Keratinocyte (primary cell): ENCODE data around the gene PHACTR2.

Experiments used
- CTCF ChIP-seq, 3 experiments: IDR thresholded peaks in 1 of 3; conservative IDR thresholded peaks in 1 of 3; optimal IDR thresholded peaks in 1 of 3; 2 replicates in 2 of 3; 3 replicates in 1 of 3; pipeline versions ENCODE3 to v1.5.1; 2011; ENCODE audit warnings: low read length in 3 of 3, mild to moderate bottlenecking in 3 of 3, moderate library complexity in 2 of 3, control low read depth in 1 of 3, inconsistent platforms in 1 of 3; ENCODE audit not compliant: insufficient read depth in 2 of 3; ENCODE audit errors: extremely low read depth in 1 of 3
- EZH2 ChIP-seq: IDR thresholded peaks from one replicate; pipeline ENCODE4 v1.6.1; 2012; ENCODE audit warnings: inconsistent platforms, mild to moderate bottlenecking, low read length, moderate library complexity

DNA sequence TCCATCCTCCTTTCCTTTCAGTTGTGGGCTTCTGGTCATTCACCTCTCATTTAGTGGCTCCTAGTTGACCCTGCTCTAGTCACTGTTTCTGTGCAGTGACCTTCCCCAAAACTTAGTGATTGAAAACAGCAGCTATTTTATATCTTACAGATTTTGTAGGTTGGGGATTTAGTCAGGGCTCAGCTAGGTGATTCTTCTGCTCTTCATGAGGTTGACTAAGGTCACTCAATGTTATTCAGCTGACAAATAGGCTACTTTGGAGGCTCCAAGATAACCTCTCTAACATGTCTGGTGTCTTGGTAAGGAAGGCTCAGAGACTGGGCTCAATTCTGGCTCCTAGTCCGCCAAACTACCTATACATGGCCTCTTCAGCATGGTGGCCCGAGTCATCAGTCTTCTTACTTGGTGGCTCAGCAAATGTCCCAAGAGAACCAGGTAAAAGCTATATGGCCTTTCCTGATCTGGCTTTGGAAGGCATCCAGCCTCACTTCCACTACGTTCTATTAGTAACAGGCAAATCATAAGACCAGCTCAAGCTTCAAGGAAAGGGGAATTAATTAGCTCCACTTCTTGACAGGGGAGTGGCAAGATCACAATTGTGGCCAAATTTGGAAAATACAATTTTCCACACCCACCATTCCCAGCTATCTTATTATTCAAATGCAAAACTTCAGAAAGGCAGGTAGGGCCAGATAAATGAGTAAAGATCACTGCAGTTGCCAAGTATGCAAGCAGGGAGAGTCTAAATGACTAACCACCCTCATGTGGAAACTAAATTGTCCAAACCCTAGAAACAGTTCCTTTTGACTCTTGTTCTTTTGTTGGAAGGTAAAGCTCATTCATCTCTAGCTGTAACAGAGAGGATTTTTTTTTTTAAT, 114.9 kb downstream of the PHACTR2 start:
- TF ChIP-seq EZH2 (no peak), CTCF (optimal IDR thresholded peaks at IDR 0.05 in 1 of 3, IDR thresholded peaks at IDR 0.05 in 1 of 3, conservative IDR thresholded peaks at IDR 0.05 in 1 of 3; ENCODE audit: extremely low read depth in 1 of 3, insufficient read depth in 2 of 3, low read length in 3 of 3) (no peak)
